ENCODE results near the gene NCR3LG1.

DNA sequence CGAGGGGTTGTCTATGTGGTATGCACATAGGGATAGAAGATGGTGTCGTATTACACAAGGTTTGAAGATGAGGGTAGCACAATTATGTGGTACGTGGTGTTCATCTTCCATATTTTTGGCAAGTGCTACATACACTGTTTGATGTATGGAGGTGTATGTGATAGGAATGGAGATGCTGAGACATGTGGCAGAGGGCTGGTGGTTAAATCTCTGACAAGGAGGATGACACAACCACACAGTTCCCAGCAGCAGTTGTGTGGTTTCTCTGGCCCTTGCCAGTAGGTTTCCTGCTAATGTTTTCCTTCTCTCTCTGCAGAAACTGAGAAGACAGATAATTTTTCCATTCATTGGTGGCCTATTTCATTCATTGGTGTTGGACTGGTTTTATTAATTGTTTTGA lies 17.0 kb downstream of the NCR3LG1 start:
- TF ChIP-seq, protein P1, sequence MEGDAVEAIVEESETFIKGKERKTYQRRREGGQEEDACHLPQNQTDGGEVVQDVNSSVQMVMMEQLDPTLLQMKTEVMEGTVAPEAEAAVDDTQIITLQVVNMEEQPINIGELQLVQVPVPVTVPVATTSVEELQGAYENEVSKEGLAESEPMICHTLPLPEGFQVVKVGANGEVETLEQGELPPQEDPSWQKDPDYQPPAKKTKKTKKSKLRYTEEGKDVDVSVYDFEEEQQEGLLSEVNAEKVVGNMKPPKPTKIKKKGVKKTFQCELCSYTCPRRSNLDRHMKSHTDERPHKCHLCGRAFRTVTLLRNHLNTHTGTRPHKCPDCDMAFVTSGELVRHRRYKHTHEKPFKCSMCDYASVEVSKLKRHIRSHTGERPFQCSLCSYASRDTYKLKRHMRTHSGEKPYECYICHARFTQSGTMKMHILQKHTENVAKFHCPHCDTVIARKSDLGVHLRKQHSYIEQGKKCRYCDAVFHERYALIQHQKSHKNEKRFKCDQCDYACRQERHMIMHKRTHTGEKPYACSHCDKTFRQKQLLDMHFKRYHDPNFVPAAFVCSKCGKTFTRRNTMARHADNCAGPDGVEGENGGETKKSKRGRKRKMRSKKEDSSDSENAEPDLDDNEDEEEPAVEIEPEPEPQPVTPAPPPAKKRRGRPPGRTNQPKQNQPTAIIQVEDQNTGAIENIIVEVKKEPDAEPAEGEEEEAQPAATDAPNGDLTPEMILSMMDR (IDR thresholded peaks at IDR 0.05) = no peak
- TF ChIP-seq POLR2A (IDR thresholded peaks at IDR 0.05) (no peak), EP300 (IDR thresholded peaks at IDR 0.05) (no peak), POLR2AphosphoS5 (IDR thresholded peaks at IDR 0.05) (no peak)
